H9 (cell line): Measurements from ENCODE around the gene UBE2V1. TPM values are rescaled to one million over a fixed set of nuclear protein-coding genes. Genes with fewer than 3 reads are reported as not detected.

Source experiments
- DNase-seq: peaks from one replicate; pipeline ENCODE4 v3.0.0-alpha.2; 2017
- H2AFZ ChIP-seq: one replicate; pipeline ENCODE4 v1.6.1; 2013; ENCODE audit warnings: mild to moderate bottlenecking, low read length, control low read depth, moderate library complexity
- H2AK5ac ChIP-seq: 2 replicates; pipeline ENCODE4 v1.6.1; 2013; ENCODE audit warnings: low read length, control low read depth, mixed read lengths; ENCODE audit not compliant: insufficient read length
- H2BK120ac ChIP-seq: one replicate; pipeline ENCODE4 v1.6.1; 2013; ENCODE audit warnings: low read depth, mild to moderate bottlenecking, low read length, control low read depth, inconsistent platforms; ENCODE audit not compliant: poor library complexity, severe bottlenecking
- H2BK12ac ChIP-seq: 2 replicates; pipeline ENCODE4 v1.6.1; 2013; ENCODE audit warnings: low read length, control low read depth, mixed read lengths, low read depth; ENCODE audit not compliant: insufficient read length
- H2BK15ac ChIP-seq: 2 replicates; pipeline ENCODE4 v1.6.1; 2013; ENCODE audit warnings: low read depth, low read length, control low read depth
- H2BK20ac ChIP-seq: one replicate; pipeline ENCODE4 v1.6.1; 2013; ENCODE audit warnings: low read depth, mild to moderate bottlenecking, low read length, control low read depth, inconsistent platforms; ENCODE audit not compliant: poor library complexity, severe bottlenecking
- H2BK5ac ChIP-seq: 2 replicates; pipeline ENCODE4 v1.6.1; 2013; ENCODE audit warnings: low read length, control low read depth, mixed read lengths; ENCODE audit not compliant: insufficient read length
- H3K14ac ChIP-seq: 2 replicates; pipeline ENCODE4 v1.6.1; 2013; ENCODE audit warnings: low read length, control low read depth; ENCODE audit not compliant: insufficient read depth
- H3K18ac ChIP-seq: 2 replicates; pipeline ENCODE4 v1.6.1; 2013; ENCODE audit warnings: low read depth, mild to moderate bottlenecking, mixed read lengths, low read length, control low read depth; ENCODE audit not compliant: insufficient read length
- H3K23ac ChIP-seq: 2 replicates; pipeline ENCODE4 v1.6.1; 2013; ENCODE audit warnings: low read length, control low read depth, mixed read lengths, low read depth; ENCODE audit not compliant: insufficient read length
- H3K23me2 ChIP-seq: 2 replicates; pipeline ENCODE4 v1.6.1; 2013; ENCODE audit warnings: low read depth, mild to moderate bottlenecking, mixed read lengths, low read length, control low read depth; ENCODE audit not compliant: insufficient read length, poor library complexity, severe bottlenecking
- H3K27ac ChIP-seq: 2 replicates; pipeline ENCODE4 v1.5.1; 2013; ENCODE audit warnings: low read length, control low read depth, mixed read lengths, low read depth; ENCODE audit not compliant: insufficient read length
- H3K27me3 ChIP-seq: 2 replicates; pipeline ENCODE4 v1.6.1; 2013; ENCODE audit warnings: low read length, control low read depth, inconsistent platforms; ENCODE audit not compliant: insufficient read depth
- H3K4ac ChIP-seq: 2 replicates; pipeline ENCODE4 v1.6.1; 2013; ENCODE audit warnings: low read depth, mild to moderate bottlenecking, control low read depth, inconsistent platforms, low read length, moderate library complexity
- H3K4me1 ChIP-seq: 2 replicates; pipeline ENCODE4 v1.6.1; 2013; ENCODE audit warnings: low read length, control low read depth, inconsistent platforms; ENCODE audit not compliant: insufficient read depth
- H3K4me2 ChIP-seq: 2 replicates; pipeline ENCODE4 v1.6.1; 2013; ENCODE audit warnings: low read length, control low read depth, mixed read lengths; ENCODE audit not compliant: insufficient read length, insufficient read depth
- H3K56ac ChIP-seq: 2 replicates; pipeline ENCODE4 v1.6.1; 2013; ENCODE audit warnings: low read depth, mild to moderate bottlenecking, mixed read lengths, low read length, control low read depth; ENCODE audit not compliant: insufficient read length
- H3K79me1 ChIP-seq: 2 replicates; pipeline ENCODE4 v1.6.1; 2013; ENCODE audit warnings: low read depth, mild to moderate bottlenecking, moderate library complexity, low read length, control low read depth, inconsistent platforms; ENCODE audit not compliant: insufficient read depth, poor library complexity, severe bottlenecking
- H3K79me2 ChIP-seq: 2 replicates; pipeline ENCODE4 v1.6.1; 2013; ENCODE audit warnings: low read length, control low read depth, inconsistent platforms; ENCODE audit not compliant: insufficient read depth
- H3K9ac ChIP-seq: 2 replicates; pipeline ENCODE4 v1.6.1; 2013; ENCODE audit warnings: low read length, control low read depth, mixed read lengths; ENCODE audit not compliant: insufficient read length; ENCODE audit errors: extremely low read depth
- H3K9me3 ChIP-seq: one replicate; pipeline ENCODE4 v1.6.1; 2013; ENCODE audit warnings: low read depth, low read length, inconsistent platforms; ENCODE audit not compliant: control insufficient read depth
- H3T11ph ChIP-seq: one replicate; pipeline ENCODE4 v1.6.1; 2013; ENCODE audit warnings: mild to moderate bottlenecking, low read length, control low read depth, inconsistent platforms
- H4K20me1 ChIP-seq: one replicate; pipeline ENCODE4 v1.6.1; 2013; ENCODE audit not compliant: control insufficient read depth, insufficient read length, insufficient read depth
- H4K5ac ChIP-seq: 2 replicates; pipeline ENCODE4 v1.6.1; 2013; ENCODE audit warnings: low read depth, mild to moderate bottlenecking, mixed read lengths, low read length, control low read depth; ENCODE audit not compliant: insufficient read length
- H4K8ac ChIP-seq: replicated peaks from 2 replicates; pipeline ENCODE4 v1.6.1; 2013; ENCODE audit warnings: low read length, control low read depth, mixed read lengths, low read depth; ENCODE audit not compliant: insufficient read length
- H4K91ac ChIP-seq: 2 replicates; pipeline ENCODE4 v1.6.1; 2013; ENCODE audit warnings: low read depth, mild to moderate bottlenecking, moderate library complexity, mixed read lengths, low read length, control low read depth; ENCODE audit not compliant: insufficient read length
- H3K27ac Mint-ChIP-seq, 3 experiments: 2 replicates in 2 of 3; 3 replicates in 1 of 3; pipeline ENCODE4 v1.8.0; 2020 to 2021; ENCODE audit warnings: mixed read lengths in 3 of 3, mild to moderate bottlenecking in 1 of 3, moderate library complexity in 1 of 3
- H3K27me3 Mint-ChIP-seq: 2 replicates; pipeline ENCODE4 v1.8.0; 2021; ENCODE audit warnings: low read depth, mild to moderate bottlenecking, moderate library complexity, mixed read lengths
- H3K36me3 Mint-ChIP-seq, 3 experiments: 2 replicates in 2 of 3; 3 replicates in 1 of 3; pipeline ENCODE4 v1.8.0; 2020 to 2021; ENCODE audit warnings: low read depth in 3 of 3, mixed read lengths in 3 of 3; ENCODE audit not compliant: insufficient read depth in 1 of 3
- H3K4me1 Mint-ChIP-seq, 2 experiments: 2 replicates each; pipeline ENCODE4 v1.8.0; 2020; ENCODE audit warnings: mixed read lengths in 2 of 2
- H3K4me3 Mint-ChIP-seq, 2 experiments: 2 replicates in 1 of 2; 3 replicates in 1 of 2; pipeline ENCODE4 v1.8.0; 2020 to 2021; ENCODE audit warnings: mild to moderate bottlenecking in 2 of 2, mixed read lengths in 2 of 2, moderate library complexity in 1 of 2
- H3K9me3 Mint-ChIP-seq, 2 experiments: 2 replicates in 1 of 2; 3 replicates in 1 of 2; pipeline ENCODE4 v1.8.0; 2020; ENCODE audit warnings: mild to moderate bottlenecking in 2 of 2, mixed read lengths in 2 of 2, moderate library complexity in 1 of 2
- WGBS: extraction: QIAGEN DNeasy Blood & Tissue Kit; methylation state at CpG from one replicate; pipeline ENCODE4 v1.1.7; 2013; ENCODE audit warnings: missing lambda C conversion rate, low lambda C conversion rate, mixed read lengths; ENCODE audit not compliant: insufficient read length; ENCODE audit errors: extremely low coverage; 5-methylcytosine and 5-hydroxymethylcytosine counted together
- total RNA-seq: library from RNA; stranded (reverse); gene quantifications from 2 replicates; pipeline ENCODE4 v1.2.1, GENCODE V29; 2021
- TF ChIP-seq, protein P1 (sequence below): fragments of 200-600 bp; sonication (generic); conservative IDR thresholded peaks from 3 replicates; pipeline ENCODE4 v1.8.0; 2021; ENCODE audit warnings: antibody characterized with exemption, mild to moderate bottlenecking

UBE2V1 gene
- total RNA-seq, 1 experiment from 2014 or later, result 152 TPM

DNA sequence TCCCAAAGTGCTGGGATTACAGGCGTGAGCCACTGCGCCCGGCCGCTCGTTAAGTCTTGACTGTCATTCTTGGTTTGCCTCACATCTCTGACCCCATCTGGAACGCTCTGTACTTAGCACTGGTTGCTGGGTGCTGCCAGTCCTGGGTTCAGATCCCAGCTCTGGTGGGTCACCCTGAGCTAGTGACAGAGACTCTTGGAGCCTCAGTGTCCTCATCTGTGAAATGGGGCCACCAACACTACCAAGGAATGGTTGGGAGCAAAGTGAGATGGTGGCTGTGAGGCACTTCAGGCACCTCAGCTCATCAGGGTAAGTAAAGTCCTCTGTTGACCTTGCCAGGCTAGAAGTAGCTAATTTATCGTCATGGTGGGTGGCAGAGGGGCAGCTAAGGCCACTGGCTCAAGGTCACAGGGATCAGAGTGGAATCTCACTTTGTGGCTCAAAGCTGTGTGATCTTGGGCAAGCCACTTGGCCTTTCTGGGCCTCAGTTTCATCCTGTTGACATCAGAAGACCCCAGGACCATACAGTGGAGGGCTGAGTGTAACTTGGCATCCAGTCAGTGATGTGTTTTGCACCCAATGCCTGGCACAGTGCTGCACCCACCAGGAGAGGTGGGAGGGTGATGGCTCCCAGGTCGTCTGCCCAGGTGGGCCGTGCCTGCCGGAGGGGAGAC, 46.7 kb downstream of the UBE2V1 start:
- Histone ChIP-seq H2AK5ac (no peak overlapping the region), H3K4me2 (no peak overlapping the region), H2BK15ac (no peak overlapping the region), H3K18ac (no peak overlapping the region), H4K20me1 (no peaks in the 10 kb centered on the region), H2BK5ac (no peak overlapping the region), H4K5ac (no peak overlapping the region), H4K8ac (no peak overlapping the region), H3K9ac (no peak overlapping the region), H4K91ac (no peak overlapping the region), H3K23ac (no peak overlapping the region), H3K9me3 (no peaks in the 10 kb centered on the region), H3T11ph (no peak overlapping the region), H2AFZ (no peak overlapping the region), H2BK120ac (no peak overlapping the region), H3K27me3 (no peaks in the 10 kb centered on the region), H3K23me2 (no peaks in the 10 kb centered on the region), H3K4me1 (no peaks in the 10 kb centered on the region), H3K27ac (no peak overlapping the region), H2BK12ac (no peak overlapping the region), H3K79me1 (no peaks in the 10 kb centered on the region), H3K4ac (no peak overlapping the region), H3K79me2 (no peaks in the 10 kb centered on the region), H3K56ac (no peak overlapping the region), H2BK20ac (no peak overlapping the region), H3K14ac (no peak overlapping the region)
- peaks cover 11 to 28% of the 10 kb centered on the region in 2 experiments for H3K4me1 Mint-ChIP-seq
- no peaks in the 10 kb centered on the region for H3K9me3 Mint-ChIP-seq
- WGBS, result no CpG with 5 or more reads among the region's 10 CpGs
- DNase-seq, result no peak
- no peak overlapping the region; a peak in 1 of 7 replicates for H3K27ac Mint-ChIP-seq
- H3K27me3 Mint-ChIP-seq, result peaks cover 2% of the 10 kb centered on the region; the same call in 1 of the 2 replicates
- H3K4me3 Mint-ChIP-seq, result peak overlapping the region in 1 of 2 experiments; percentile 35; a peak in 1 of 5 replicates
- TF ChIP-seq, protein P1, sequence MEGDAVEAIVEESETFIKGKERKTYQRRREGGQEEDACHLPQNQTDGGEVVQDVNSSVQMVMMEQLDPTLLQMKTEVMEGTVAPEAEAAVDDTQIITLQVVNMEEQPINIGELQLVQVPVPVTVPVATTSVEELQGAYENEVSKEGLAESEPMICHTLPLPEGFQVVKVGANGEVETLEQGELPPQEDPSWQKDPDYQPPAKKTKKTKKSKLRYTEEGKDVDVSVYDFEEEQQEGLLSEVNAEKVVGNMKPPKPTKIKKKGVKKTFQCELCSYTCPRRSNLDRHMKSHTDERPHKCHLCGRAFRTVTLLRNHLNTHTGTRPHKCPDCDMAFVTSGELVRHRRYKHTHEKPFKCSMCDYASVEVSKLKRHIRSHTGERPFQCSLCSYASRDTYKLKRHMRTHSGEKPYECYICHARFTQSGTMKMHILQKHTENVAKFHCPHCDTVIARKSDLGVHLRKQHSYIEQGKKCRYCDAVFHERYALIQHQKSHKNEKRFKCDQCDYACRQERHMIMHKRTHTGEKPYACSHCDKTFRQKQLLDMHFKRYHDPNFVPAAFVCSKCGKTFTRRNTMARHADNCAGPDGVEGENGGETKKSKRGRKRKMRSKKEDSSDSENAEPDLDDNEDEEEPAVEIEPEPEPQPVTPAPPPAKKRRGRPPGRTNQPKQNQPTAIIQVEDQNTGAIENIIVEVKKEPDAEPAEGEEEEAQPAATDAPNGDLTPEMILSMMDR, result no peak
- no peaks in the 10 kb centered on the region; a peak in 1 of 7 replicates for H3K36me3 Mint-ChIP-seq
